Keratinocyte (primary cell): ENCODE results near the gene ASB4. TPM values are rescaled to one million over a fixed set of nuclear protein-coding genes. Genes with fewer than 3 reads are reported as not detected.

Experiments used
- DNase-seq: peaks from one replicate; pipeline ENCODE4 v3.0.0-alpha.2; 2011; ENCODE audit warnings: low read depth, missing footprints, low spot score
- FAIRE-seq: peaks from 2 replicates; lab custom pipeline; 2011; peaks lifted over from hg19 to GRCh38; lab: Jason Lieb, UNC
- H2AFZ ChIP-seq: 2 replicates; pipeline ENCODE4 v1.6.0; 2012; ENCODE audit warnings: low read length, control low read depth, inconsistent platforms; ENCODE audit not compliant: control insufficient read depth
- H3K27ac ChIP-seq: 2 replicates; pipeline ENCODE4 v1.5.1; 2011; ENCODE audit warnings: low read length; ENCODE audit not compliant: control insufficient read depth, insufficient read depth
- H3K27me3 ChIP-seq: 3 replicates; pipeline ENCODE4 v1.6.0; 2011; ENCODE audit warnings: low read length; ENCODE audit not compliant: control insufficient read depth, insufficient read depth; ENCODE audit errors: extremely low read depth
- H3K36me3 ChIP-seq, 2 experiments: 2 replicates in 1 of 2; 3 replicates in 1 of 2; pipeline ENCODE4 v1.5.1; 2011; ENCODE audit warnings: low read length in 2 of 2, mild to moderate bottlenecking in 1 of 2; ENCODE audit not compliant: control insufficient read depth in 2 of 2, insufficient read depth in 2 of 2; ENCODE audit errors: extremely low read depth in 1 of 2
- H3K4me1 ChIP-seq: 3 replicates; pipeline ENCODE4 v1.5.1; 2011; ENCODE audit warnings: low read length; ENCODE audit not compliant: control insufficient read depth, insufficient read depth; ENCODE audit errors: extremely low read depth
- H3K4me2 ChIP-seq: 3 replicates; pipeline ENCODE4 v1.6.0; 2011; ENCODE audit warnings: low read depth, low read length; ENCODE audit not compliant: control insufficient read depth, insufficient read depth; ENCODE audit errors: extremely low read depth
- H3K4me3 ChIP-seq, 3 experiments: fragments of 200-600 bp in 1 of 3; sonication (generic) in 1 of 3; 2 replicates in 2 of 3; 3 replicates in 1 of 3; pipeline ENCODE4 v1.5.1; 2011 to 2016; ENCODE audit warnings: low read length in 3 of 3, mild to moderate bottlenecking in 3 of 3, control low read depth in 2 of 3, inconsistent platforms in 1 of 3, low read depth in 1 of 3, mixed read lengths in 1 of 3, mixed run types in 1 of 3, moderate library complexity in 1 of 3; ENCODE audit not compliant: control insufficient read depth in 2 of 3, insufficient read depth in 2 of 3; ENCODE audit errors: extremely low read depth in 1 of 3
- H3K79me2 ChIP-seq: 2 replicates; pipeline ENCODE4 v1.6.0; 2012; ENCODE audit warnings: low read length; ENCODE audit not compliant: control insufficient read depth, insufficient read depth
- H3K9ac ChIP-seq: 3 replicates; pipeline ENCODE4 v1.6.0; 2011; ENCODE audit warnings: low read length; ENCODE audit not compliant: control insufficient read depth, insufficient read depth; ENCODE audit errors: extremely low read depth
- H3K9me1 ChIP-seq: 3 replicates; pipeline ENCODE4 v1.6.0; 2011; ENCODE audit warnings: low read length; ENCODE audit not compliant: control insufficient read depth, insufficient read depth; ENCODE audit errors: extremely low read depth
- H3K9me3 ChIP-seq: 2 replicates; pipeline ENCODE4 v1.5.1; 2012; ENCODE audit warnings: low read depth, low read length; ENCODE audit not compliant: control insufficient read depth
- H4K20me1 ChIP-seq: 3 replicates; pipeline ENCODE4 v1.6.0; 2011; ENCODE audit warnings: low read length; ENCODE audit not compliant: control insufficient read depth, insufficient read depth; ENCODE audit errors: extremely low read depth
- EZH2 ChIP-seq: IDR thresholded peaks from one replicate; pipeline ENCODE4 v1.6.1; 2012; ENCODE audit warnings: inconsistent platforms, mild to moderate bottlenecking, low read length, moderate library complexity
- dilution Hi-C: fragments of 300-500 bp; cut with MboI; formaldehyde crosslinking; loops from one replicate; pipeline ENCODE4 v1.7.0; 2020; ENCODE audit warnings: low sequenced_read_pairs; ENCODE audit not compliant: extremely low pct_ligation_motif_present
- polyA plus RNA-seq, 5 experiments: library from polyadenylated mRNA; depleted of rRNA in 3 of 5; stranded (reverse) in 3 of 5; stranded (forward) in 1 of 5; unstranded in 1 of 5; fragments of >200 nt; gene quantifications; 1 replicate in 1 of 5; 2 replicates in 3 of 5; 3 replicates in 1 of 5; pipeline versions ENCODE4 v1.2.1 to v1.2.3, GENCODE V29; 2011 to 2012; ENCODE audit warnings: missing spikeins in 2 of 5, low read depth in 1 of 5, low replicate concordance in 1 of 5
- TF ChIP-seq, protein P1 (sequence below), 3 experiments: IDR thresholded peaks in 1 of 3; conservative IDR thresholded peaks in 1 of 3; optimal IDR thresholded peaks in 1 of 3; 2 replicates in 2 of 3; 3 replicates in 1 of 3; pipeline versions ENCODE3 to v1.5.1; 2011; ENCODE audit warnings: low read length in 3 of 3, mild to moderate bottlenecking in 3 of 3, moderate library complexity in 2 of 3, control low read depth in 1 of 3, inconsistent platforms in 1 of 3; ENCODE audit not compliant: insufficient read depth in 2 of 3; ENCODE audit errors: extremely low read depth in 1 of 3

The ASB4 gene
- polyA plus RNA-seq, 1 donor (not counting 4 experiments of a cell fraction or from before 2014, with no cell fraction given), result not detected

- Histone ChIP-seq H3K36me3 (no peaks in the 10 kb centered on the region), H3K4me2 (no peak overlapping the region), H3K9me3 (no peaks in the 10 kb centered on the region), H3K4me1 (no peaks in the 10 kb centered on the region), H3K4me3 (no peak overlapping the region), H2AFZ (no peak overlapping the region), H3K79me2 (no peaks in the 10 kb centered on the region), H3K9ac (no peak overlapping the region), H3K9me1 (no peaks in the 10 kb centered on the region), H3K27me3 (no peaks in the 10 kb centered on the region), H4K20me1 (no peaks in the 10 kb centered on the region), H3K27ac (no peak overlapping the region)
- TF ChIP-seq, protein P1, sequence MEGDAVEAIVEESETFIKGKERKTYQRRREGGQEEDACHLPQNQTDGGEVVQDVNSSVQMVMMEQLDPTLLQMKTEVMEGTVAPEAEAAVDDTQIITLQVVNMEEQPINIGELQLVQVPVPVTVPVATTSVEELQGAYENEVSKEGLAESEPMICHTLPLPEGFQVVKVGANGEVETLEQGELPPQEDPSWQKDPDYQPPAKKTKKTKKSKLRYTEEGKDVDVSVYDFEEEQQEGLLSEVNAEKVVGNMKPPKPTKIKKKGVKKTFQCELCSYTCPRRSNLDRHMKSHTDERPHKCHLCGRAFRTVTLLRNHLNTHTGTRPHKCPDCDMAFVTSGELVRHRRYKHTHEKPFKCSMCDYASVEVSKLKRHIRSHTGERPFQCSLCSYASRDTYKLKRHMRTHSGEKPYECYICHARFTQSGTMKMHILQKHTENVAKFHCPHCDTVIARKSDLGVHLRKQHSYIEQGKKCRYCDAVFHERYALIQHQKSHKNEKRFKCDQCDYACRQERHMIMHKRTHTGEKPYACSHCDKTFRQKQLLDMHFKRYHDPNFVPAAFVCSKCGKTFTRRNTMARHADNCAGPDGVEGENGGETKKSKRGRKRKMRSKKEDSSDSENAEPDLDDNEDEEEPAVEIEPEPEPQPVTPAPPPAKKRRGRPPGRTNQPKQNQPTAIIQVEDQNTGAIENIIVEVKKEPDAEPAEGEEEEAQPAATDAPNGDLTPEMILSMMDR (optimal IDR thresholded peaks at IDR 0.05 in 1 of 3, IDR thresholded peaks at IDR 0.05 in 1 of 3, conservative IDR thresholded peaks at IDR 0.05 in 1 of 3; ENCODE audit: extremely low read depth in 1 of 3, insufficient read depth in 2 of 3, low read length in 3 of 3), result no peak
- no peak for TF ChIP-seq EZH2
- DNase-seq, result no peak
- dilution Hi-C loops, result no loop called here
- FAIRE-seq, result no peak
Measured at GRCh38 chr7:95558864-95559263, 73.1 kb downstream of the ASB4 start.

DNA sequence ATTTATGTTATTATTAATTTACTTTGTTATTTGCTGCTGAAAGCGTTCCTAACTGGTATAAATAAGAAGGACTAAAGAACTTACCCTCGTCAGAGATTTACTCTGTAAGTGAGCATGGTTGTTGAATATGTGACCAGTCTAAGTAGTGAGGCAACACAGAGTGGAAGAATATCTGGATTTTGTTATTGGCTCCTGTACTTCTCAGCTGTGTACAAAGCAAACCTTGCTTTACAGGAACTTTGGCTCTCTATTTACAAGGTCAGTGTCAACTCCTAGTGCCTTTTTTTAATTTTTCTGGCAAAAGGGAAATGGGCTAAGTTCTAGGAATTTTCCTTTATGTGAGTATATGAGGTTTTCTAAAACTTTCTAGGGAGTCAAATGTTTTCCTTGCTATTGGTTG, 74.9 kb downstream of the ASB4 start:
- Histone ChIP-seq H3K79me2 (no peaks in the 10 kb centered on the region), H3K4me1 (no peaks in the 10 kb centered on the region), H4K20me1 (no peaks in the 10 kb centered on the region), H3K27ac (no peak overlapping the region), H3K27me3 (no peaks in the 10 kb centered on the region), H2AFZ (no peak overlapping the region), H3K9me3 (no peaks in the 10 kb centered on the region), H3K36me3 (no peaks in the 10 kb centered on the region), H3K9me1 (no peaks in the 10 kb centered on the region), H3K4me2 (no peak overlapping the region), H3K4me3 (no peak overlapping the region), H3K9ac (no peak overlapping the region)
- FAIRE-seq (no peak), DNase-seq (no peak)
- TF ChIP-seq EZH2, result no peak
- TF ChIP-seq, protein P1 (optimal IDR thresholded peaks at IDR 0.05 in 1 of 3, IDR thresholded peaks at IDR 0.05 in 1 of 3, conservative IDR thresholded peaks at IDR 0.05 in 1 of 3; ENCODE audit: extremely low read depth in 1 of 3, insufficient read depth in 2 of 3, low read length in 3 of 3), result no peak
- dilution Hi-C loops, result no loop called here
